NCI-H460 (cell line): Measurements from ENCODE around the gene IGFBP3. TPM values are rescaled to one million over a fixed set of nuclear protein-coding genes. Genes with fewer than 3 reads are reported as not detected.

Experiments
- DNase-seq: peaks from one replicate; pipeline ENCODE4 v3.0.0-alpha.2; 2016; ENCODE audit warnings: low read depth; ENCODE audit errors: extremely low read depth
- total RNA-seq: library from RNA; depleted of rRNA; stranded (reverse); fragments of >200 nt; shearing (Covaris generic); gene quantifications from 2 replicates; pipeline ENCODE4 v1.2.3, GENCODE V29; 2014

Gene IGFBP3
- total RNA-seq, 1 experiment from 2014 or later = 336 TPM

- peak; percentile 73 for DNase-seq
Measured at GRCh38 chr7:45923290-45923689, 2.2 kb upstream of the IGFBP3 start.

GRCh38 chr7:45922810-45923209 is 1.7 kb upstream of the IGFBP3 start:
- DNase-seq = peak; percentile 30

- DNase-seq = peak; percentile 84
Measured at GRCh38 chr7:45921699-45922519, 837 bp upstream of the IGFBP3 start.

- DNase-seq = no peak
Measured at GRCh38 chr7:45921381-45921698, 268 bp upstream of the IGFBP3 start.

- DNase-seq = no peak
Measured at GRCh38 chr7:45919993-45920459, 1.0 kb downstream of the IGFBP3 start.

GRCh38 chr7:45919231-45919784 is 1.8 kb downstream of the IGFBP3 start:
- no peak for DNase-seq

- no peak for DNase-seq
Measured at GRCh38 chr7:45918556-45918955, 2.5 kb downstream of the IGFBP3 start.

GRCh38 chr7:45917658-45918057 is 3.4 kb downstream of the IGFBP3 start:
- DNase-seq = peak; percentile 63

- DNase-seq = no peak
Measured at GRCh38 chr7:45917064-45917463, 4.0 kb downstream of the IGFBP3 start.

GRCh38 chr7:45915606-45916005 is 5.5 kb downstream of the IGFBP3 start:
- no peak for DNase-seq

- DNase-seq = no peak
Measured at GRCh38 chr7:45914911-45915310, 6.2 kb downstream of the IGFBP3 start.

GRCh38 chr7:45912972-45913371 is 8.1 kb downstream of the IGFBP3 start:
- DNase-seq = no peak

GRCh38 chr7:45911311-45911710 is 9.8 kb downstream of the IGFBP3 start:
- no peak for DNase-seq

GRCh38 chr7:45910855-45911254 is 10.2 kb downstream of the IGFBP3 start:
- DNase-seq = no peak

- DNase-seq = no peak
Measured at GRCh38 chr7:45909561-45909960, 11.5 kb downstream of the IGFBP3 start.

- DNase-seq = no peak
Measured at GRCh38 chr7:45902820-45903219, 18.3 kb downstream of the IGFBP3 start.

GRCh38 chr7:45901566-45901965 is 19.5 kb downstream of the IGFBP3 start:
- no peak for DNase-seq

GRCh38 chr7:45898222-45898621 is 22.9 kb downstream of the IGFBP3 start:
- no peak for DNase-seq

- no peak for DNase-seq
Measured at GRCh38 chr7:45897042-45897690, 23.9 kb downstream of the IGFBP3 start.

- DNase-seq = no peak
Measured at GRCh38 chr7:45894665-45895062, 26.4 kb downstream of the IGFBP3 start.

GRCh38 chr7:45893996-45894664 is 26.9 kb downstream of the IGFBP3 start:
- DNase-seq = no peak
